Esophagus squamous epithelium (tissue), 4 donors: Measurements from ENCODE around the gene RNGTT.

Experiments
- POLR2A ChIP-seq, 4 donors: fragments of 450-650 bp; IDR thresholded peaks; one replicate each; pipeline ENCODE4 v1.6.1; 2017; ENCODE audit warnings: antibody characterized with exemption in 4 of 4, mild to moderate bottlenecking in 4 of 4, moderate library complexity in 3 of 4
- TF ChIP-seq, protein P1 (sequence below), 6 experiments: fragments of 450-650 bp in 4 of 6; fragments of 200-600 bp in 2 of 6; sonication (generic) in 2 of 6; IDR thresholded peaks; one replicate each; pipeline ENCODE4 v1.5.1; 2016 to 2019; ENCODE audit warnings: antibody characterized with exemption in 6 of 6, mild to moderate bottlenecking in 4 of 6, moderate library complexity in 4 of 6

- TF ChIP-seq, protein P1, sequence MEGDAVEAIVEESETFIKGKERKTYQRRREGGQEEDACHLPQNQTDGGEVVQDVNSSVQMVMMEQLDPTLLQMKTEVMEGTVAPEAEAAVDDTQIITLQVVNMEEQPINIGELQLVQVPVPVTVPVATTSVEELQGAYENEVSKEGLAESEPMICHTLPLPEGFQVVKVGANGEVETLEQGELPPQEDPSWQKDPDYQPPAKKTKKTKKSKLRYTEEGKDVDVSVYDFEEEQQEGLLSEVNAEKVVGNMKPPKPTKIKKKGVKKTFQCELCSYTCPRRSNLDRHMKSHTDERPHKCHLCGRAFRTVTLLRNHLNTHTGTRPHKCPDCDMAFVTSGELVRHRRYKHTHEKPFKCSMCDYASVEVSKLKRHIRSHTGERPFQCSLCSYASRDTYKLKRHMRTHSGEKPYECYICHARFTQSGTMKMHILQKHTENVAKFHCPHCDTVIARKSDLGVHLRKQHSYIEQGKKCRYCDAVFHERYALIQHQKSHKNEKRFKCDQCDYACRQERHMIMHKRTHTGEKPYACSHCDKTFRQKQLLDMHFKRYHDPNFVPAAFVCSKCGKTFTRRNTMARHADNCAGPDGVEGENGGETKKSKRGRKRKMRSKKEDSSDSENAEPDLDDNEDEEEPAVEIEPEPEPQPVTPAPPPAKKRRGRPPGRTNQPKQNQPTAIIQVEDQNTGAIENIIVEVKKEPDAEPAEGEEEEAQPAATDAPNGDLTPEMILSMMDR (IDR thresholded peaks at IDR 0.05) = no peak
- no peak for TF ChIP-seq POLR2A (IDR thresholded peaks at IDR 0.05)
These were observed 251.0 kb downstream of the RNGTT start for GRCh38 chr6:88712243-88712936.
